GM23338 (cell line): Measurements from ENCODE around the gene C2orf49. TPM values are rescaled to one million over a fixed set of nuclear protein-coding genes. Genes with fewer than 3 reads are reported as not detected.
A peak's percentile ranks its signal among the peaks of the same experiment; 100 is the strongest.

ENCODE experiments used
- ATAC-seq: fragments of 200-7000 bp; cut with Tn5 transposase; 3 replicates; pipeline ENCODE4 v1.9.1; 2020
- DNase-seq: peaks from one replicate; pipeline ENCODE4 v3.0.0-alpha.2; 2015; ENCODE audit warnings: low spot score
- H2AFZ ChIP-seq: fragments of 200-600 bp; sonication (generic); 2 replicates; pipeline ENCODE4 v1.8.0; 2016; ENCODE audit warnings: antibody characterized with exemption, mild to moderate bottlenecking, moderate library complexity
- H3F3A ChIP-seq: fragments of 200-600 bp; sonication (generic); replicated peaks from 2 replicates; pipeline ENCODE4 v1.8.0; 2017; ENCODE audit warnings: antibody characterized with exemption, mixed run types, low read depth
- H3K27ac ChIP-seq: fragments of 200-600 bp; sonication (generic); 2 replicates; pipeline ENCODE4 v1.6.1; 2016; ENCODE audit warnings: low read depth
- H3K27me3 ChIP-seq: fragments of 200-600 bp; sonication (generic); 2 replicates; pipeline ENCODE4 v1.8.0; 2016; ENCODE audit warnings: mild to moderate bottlenecking, mixed run types, moderate library complexity; ENCODE audit not compliant: insufficient read depth
- H3K36me3 ChIP-seq: fragments of 200-600 bp; sonication (generic); 2 replicates; pipeline ENCODE4 v1.8.0; 2016; ENCODE audit warnings: mild to moderate bottlenecking; ENCODE audit not compliant: insufficient read depth
- H3K4me1 ChIP-seq: fragments of 200-600 bp; sonication (generic); 2 replicates; pipeline ENCODE4 v1.8.0; 2016; ENCODE audit warnings: mild to moderate bottlenecking, moderate library complexity; ENCODE audit not compliant: insufficient read depth
- H3K4me2 ChIP-seq: fragments of 200-600 bp; sonication (generic); 2 replicates; pipeline ENCODE4 v1.7.1; 2017; ENCODE audit warnings: mixed run types
- H3K4me3 ChIP-seq: fragments of 200-600 bp; sonication (generic); 2 replicates; pipeline ENCODE4 v1.6.1; 2016; ENCODE audit warnings: mixed run types
- H3K79me2 ChIP-seq: fragments of 200-600 bp; sonication (generic); replicated peaks from 2 replicates; pipeline ENCODE4 v1.8.0; 2017; ENCODE audit warnings: mild to moderate bottlenecking; ENCODE audit not compliant: insufficient read depth
- H3K9me2 ChIP-seq: fragments of 200-600 bp; sonication (generic); 2 replicates; pipeline ENCODE4 v1.8.0; 2017; ENCODE audit not compliant: insufficient read depth
- H4K20me1 ChIP-seq: fragments of 200-600 bp; sonication (generic); replicated peaks from 2 replicates; pipeline ENCODE4 v1.8.0; 2017; ENCODE audit warnings: mild to moderate bottlenecking; ENCODE audit not compliant: insufficient read depth
- H3K27ac Mint-ChIP-seq: 2 replicates; pipeline ENCODE4 v1.8.0; 2020; ENCODE audit warnings: inconsistent platforms, mild to moderate bottlenecking, moderate library complexity, mixed read lengths
- H3K27me3 Mint-ChIP-seq: 3 replicates; pipeline ENCODE4 v1.8.0; 2022; ENCODE audit warnings: low read depth, mild to moderate bottlenecking, moderate library complexity, mixed read lengths, inconsistent platforms; ENCODE audit not compliant: insufficient read depth, poor library complexity
- H3K36me3 Mint-ChIP-seq: 3 replicates; pipeline ENCODE4 v1.8.0; 2021; ENCODE audit warnings: low read depth, mild to moderate bottlenecking, inconsistent platforms, moderate library complexity, mixed read lengths
- H3K4me1 Mint-ChIP-seq: 3 replicates; pipeline ENCODE4 v1.8.0; 2020; ENCODE audit warnings: mild to moderate bottlenecking, inconsistent platforms, mixed read lengths
- H3K4me3 Mint-ChIP-seq: 3 replicates; pipeline ENCODE4 v1.8.0; 2021; ENCODE audit warnings: moderate library complexity, mild to moderate bottlenecking, inconsistent platforms, mixed read lengths
- H3K9me3 Mint-ChIP-seq: 3 replicates; pipeline ENCODE4 v1.8.0; 2020; ENCODE audit warnings: moderate library complexity, mild to moderate bottlenecking, inconsistent platforms, mixed read lengths
- CREB1 ChIP-seq: fragments of 250-450 bp; sonication (Bioruptor Pico); IDR thresholded peaks from 2 replicates; pipeline ENCODE4 v1.5.0; 2020; ENCODE audit warnings: low read depth, mild to moderate bottlenecking, moderate library complexity
- CTCF ChIP-seq, 2 experiments: fragments of 200-600 bp in 1 of 2; sonication (generic) in 1 of 2; conservative IDR thresholded peaks; 2 replicates each; pipeline versions ENCODE4 v1.5.1 to v1.6.1; 2016 to 2017; ENCODE audit warnings: antibody characterized with exemption in 2 of 2, low read depth in 2 of 2, mild to moderate bottlenecking in 2 of 2, moderate library complexity in 1 of 2
- ETS1 ChIP-seq: IDR thresholded peaks from 2 replicates; pipeline ENCODE4 v1.6.1; 2016; ENCODE audit warnings: antibody characterized with exemption
- EZH2 ChIP-seq: fragments of 200-600 bp; sonication (generic); IDR thresholded peaks from one replicate; pipeline ENCODE4 v1.8.0; 2017; ENCODE audit warnings: antibody characterized with exemption, mild to moderate bottlenecking, low read depth; ENCODE audit not compliant: unreplicated experiment
- JUNB ChIP-seq: IDR thresholded peaks from one replicate; pipeline ENCODE4 v1.6.1; 2016; ENCODE audit warnings: antibody characterized with exemption; ENCODE audit not compliant: unreplicated experiment
- NANOG ChIP-seq: IDR thresholded peaks from 2 replicates; pipeline ENCODE4 v1.6.1; 2016; ENCODE audit warnings: antibody characterized with exemption, borderline replicate concordance
- ZNF114 ChIP-seq: fragments of 250-450 bp; sonication (Bioruptor Pico); IDR thresholded peaks from 2 replicates; pipeline ENCODE4 v1.5.0; 2020; ENCODE audit warnings: mild to moderate bottlenecking, moderate library complexity
- ZNF331 ChIP-seq: fragments of 250-450 bp; sonication (Bioruptor Pico); IDR thresholded peaks from 2 replicates; pipeline ENCODE4 v1.5.0; 2020; ENCODE audit warnings: low read depth, mild to moderate bottlenecking, moderate library complexity
- ZNF462 ChIP-seq: fragments of 250-450 bp; sonication (Bioruptor Pico); IDR thresholded peaks from 2 replicates; pipeline ENCODE4 v1.5.0; 2020; ENCODE audit warnings: mild to moderate bottlenecking, moderate library complexity
- polyA plus RNA-seq: library from polyadenylated mRNA; unstranded; fragments of >200 nt; fragmentation: Nextera tagmentation; extraction: Ambion mirVana; gene quantifications from 2 replicates; pipeline ENCODE4 v1.2.1, GENCODE V29; 2016
- total RNA-seq: library from RNA; depleted of rRNA; stranded (reverse); fragments of >200 nt; shearing (Covaris generic); gene quantifications from 2 replicates; pipeline ENCODE4 v1.2.3, GENCODE V29; 2014

C2orf49 gene
- total and polyA plus RNA-seq, 2 experiments from 2014 or later, result 19.6 to 33.8 TPM

- Mint-ChIP-seq H3K4me1 (peaks cover 16% of the 10 kb centered on the region), H3K36me3 (peaks cover 20% of the 10 kb centered on the region; the same call in 2 of the 3 replicates), H3K27me3 (peaks cover 24% of the 10 kb centered on the region), H3K27ac (no peak overlapping the region), H3K4me3 (peak overlapping the region; percentile 89), H3K9me3 (peaks cover 6% of the 10 kb centered on the region; the same call in 2 of the 3 replicates)
- Histone ChIP-seq H3K27me3 (peaks cover 26% of the 10 kb centered on the region), H3K9me2 (no peaks in the 10 kb centered on the region), H3K4me3 (peak overlapping the region; percentile 96), H2AFZ (no peak overlapping the region), H3K79me2 (peaks cover 50% of the 10 kb centered on the region), H3K4me2 (peak overlapping the region; percentile 91), H4K20me1 (peaks cover 10% of the 10 kb centered on the region; the same call in 1 of the 2 replicates), H3F3A (peaks cover 4% of the 10 kb centered on the region; the same call in 1 of the 2 replicates), H3K4me1 (peaks cover 5% of the 10 kb centered on the region; the same call in 1 of the 2 replicates), H3K27ac (no peak overlapping the region), H3K36me3 (no peaks in the 10 kb centered on the region)
- DNase-seq, result no peak
- TF ChIP-seq CTCF (conservative IDR thresholded peaks at IDR 0.05; ENCODE audit: low read depth in 2 of 2) (no peak), JUNB (no peak), ZNF462 (CRISPR knock-in tag) (no peak), NANOG (no peak), CREB1 (CRISPR knock-in tag) (no peak), ZNF114 (no peak), ETS1 (no peak), ZNF331 (CRISPR knock-in tag) (no peak), EZH2 (no peak)
- no peak for ATAC-seq
Measured at GRCh38 chr2:105397953-105398335, 60.6 kb downstream of the C2orf49 start.
